Measurements from ENCODE around the gene WNT8B. TPM values are rescaled to one million over a fixed set of nuclear protein-coding genes. Genes with fewer than 3 reads are reported as not detected.

Gene WNT8B
- total RNA-seq, 1 donor from 2014 or later, result not detected

- no peak for DNase-seq (ENCODE audit: extremely low read depth, low read depth, low spot score)
Observed at GRCh38 chr10:100482834-100483185, 20.0 kb downstream of the WNT8B start.

- DNase-seq (ENCODE audit: extremely low read depth, low read depth, low spot score), result no peak
Observed at GRCh38 chr10:100483876-100484666, 21.3 kb downstream of the WNT8B start.

- DNase-seq (ENCODE audit: extremely low read depth, low read depth, low spot score), result no peak
Observed at GRCh38 chr10:100485366-100485765, 22.6 kb downstream of the WNT8B start.

- DNase-seq (ENCODE audit: extremely low read depth, low read depth, low spot score), result no peak
Observed at GRCh38 chr10:100485801-100486495, 23.1 kb downstream of the WNT8B start.

GRCh38 chr10:100487529-100487928 is 24.7 kb downstream of the WNT8B start:
- DNase-seq (ENCODE audit: extremely low read depth, low read depth, low spot score), result no peak

- DNase-seq (ENCODE audit: extremely low read depth, low read depth, low spot score), result no peak
Observed at GRCh38 chr10:100489396-100489795, 26.6 kb downstream of the WNT8B start.

GRCh38 chr10:100490531-100490930 is 27.7 kb downstream of the WNT8B start:
- DNase-seq (ENCODE audit: extremely low read depth, low read depth, low spot score), result no peak

- DNase-seq (ENCODE audit: extremely low read depth, low read depth, low spot score), result no peak
Observed at GRCh38 chr10:100496567-100496966, 33.8 kb downstream of the WNT8B start.

- no peak for DNase-seq (ENCODE audit: extremely low read depth, low read depth, low spot score)
Observed at GRCh38 chr10:100498059-100498458, 35.2 kb downstream of the WNT8B start.

- DNase-seq (ENCODE audit: extremely low read depth, low read depth, low spot score), result no peak
Observed at GRCh38 chr10:100501423-100501822, 38.6 kb downstream of the WNT8B start.

GRCh38 chr10:100502926-100503494 is 40.2 kb downstream of the WNT8B start:
- DNase-seq (ENCODE audit: extremely low read depth, low read depth, low spot score), result no peak

GRCh38 chr10:100504096-100504495 is 41.3 kb downstream of the WNT8B start:
- no peak for DNase-seq (ENCODE audit: extremely low read depth, low read depth, low spot score)

- no peak for DNase-seq (ENCODE audit: extremely low read depth, low read depth, low spot score)
Observed at GRCh38 chr10:100505164-100505563, 42.4 kb downstream of the WNT8B start.

- no peak for DNase-seq (ENCODE audit: extremely low read depth, low read depth, low spot score)
Observed at GRCh38 chr10:100506596-100507356, 44.0 kb downstream of the WNT8B start.

GRCh38 chr10:100507357-100507732 is 44.5 kb downstream of the WNT8B start:
- no peak for DNase-seq (ENCODE audit: extremely low read depth, low read depth, low spot score)

- no peak for DNase-seq (ENCODE audit: extremely low read depth, low read depth, low spot score)
Observed at GRCh38 chr10:100508266-100508665, 45.5 kb downstream of the WNT8B start.

GRCh38 chr10:100508691-100509150 is 45.9 kb downstream of the WNT8B start:
- DNase-seq (ENCODE audit: extremely low read depth, low read depth, low spot score), result no peak

GRCh38 chr10:100509241-100509840 is 46.5 kb downstream of the WNT8B start:
- DNase-seq (ENCODE audit: extremely low read depth, low read depth, low spot score), result no peak

GRCh38 chr10:100510533-100511308 is 47.9 kb downstream of the WNT8B start:
- DNase-seq (ENCODE audit: extremely low read depth, low read depth, low spot score), result no peak

GRCh38 chr10:100515612-100516011 is 52.8 kb downstream of the WNT8B start:
- no peak for DNase-seq (ENCODE audit: extremely low read depth, low read depth, low spot score)
